Glomerular visceral epithelial cell (primary cell): ENCODE data around the gene TOMM7.

Experiments used
- DNase-seq: peaks from one replicate; pipeline ENCODE4 v3.0.0-alpha.2; 2016; ENCODE audit errors: extremely low spot score

The TOMM7 gene

GRCh38 chr7:22822486-22823141 is at the start of gene TOMM7:
TOMM7 (minus strand) TSS chr7:22822849; CDS start chr7:22822779, 70 bp downstream.
- DNase-seq = peak; percentile 95

- no peak for DNase-seq
Measured at GRCh38 chr7:22872096-22872807, 49.6 kb upstream of the TOMM7 start.

- DNase-seq = no peak
Measured at GRCh38 chr7:22871661-22872060, 49.0 kb upstream of the TOMM7 start.

GRCh38 chr7:22868509-22868908 is 45.9 kb upstream of the TOMM7 start:
- DNase-seq = no peak

GRCh38 chr7:22867589-22867988 is 44.9 kb upstream of the TOMM7 start:
- no peak for DNase-seq

GRCh38 chr7:22867003-22867402 is 44.4 kb upstream of the TOMM7 start:
- DNase-seq = no peak

- no peak for DNase-seq
Measured at GRCh38 chr7:22865602-22865960, 42.9 kb upstream of the TOMM7 start.

GRCh38 chr7:22864855-22865601 is 42.4 kb upstream of the TOMM7 start:
- DNase-seq = no peak

GRCh38 chr7:22864301-22864700 is 41.7 kb upstream of the TOMM7 start:
- DNase-seq = no peak

- DNase-seq = no peak
Measured at GRCh38 chr7:22863156-22863899, 40.7 kb upstream of the TOMM7 start.

- no peak for DNase-seq
Measured at GRCh38 chr7:22861576-22861975, 38.9 kb upstream of the TOMM7 start.

GRCh38 chr7:22860784-22861482 is 38.3 kb upstream of the TOMM7 start:
- no peak for DNase-seq

GRCh38 chr7:22860337-22860736 is 37.7 kb upstream of the TOMM7 start:
- DNase-seq = no peak

GRCh38 chr7:22859641-22860290 is 37.1 kb upstream of the TOMM7 start:
- no peak for DNase-seq

GRCh38 chr7:22858640-22859561 is 36.3 kb upstream of the TOMM7 start:
- DNase-seq = peak; percentile 91

GRCh38 chr7:22858274-22858639 is 35.6 kb upstream of the TOMM7 start:
- no peak for DNase-seq

- DNase-seq = no peak
Measured at GRCh38 chr7:22856416-22856815, 33.8 kb upstream of the TOMM7 start.

- DNase-seq = no peak
Measured at GRCh38 chr7:22855049-22855392, 32.4 kb upstream of the TOMM7 start.

GRCh38 chr7:22854158-22855048 is 31.8 kb upstream of the TOMM7 start:
- DNase-seq = peak; percentile 91
